ENCODE measurements around the gene KLHL22.
A peak's percentile ranks its signal among the peaks of the same experiment; 100 is the strongest.

GRCh38 chr22:20456064-20456721 is 39.4 kb downstream of the KLHL22 start:
- TF ChIP-seq CTCF (IDR thresholded peaks at IDR 0.05; ENCODE audit: poor library complexity) = peak; percentile 95
- no peak for TF ChIP-seq EZH2 (IDR thresholded peaks at IDR 0.05; ENCODE audit: borderline replicate concordance)
- TF ChIP-seq EZH2phosphoT487 (IDR thresholded peaks at IDR 0.05; ENCODE audit: low read depth, severe bottlenecking, unreplicated experiment) = no peak

Data from hepatocyte (in vitro differentiated cells).